A549 (cell line): ENCODE results near the gene TNPO2. TPM values are rescaled to one million over a fixed set of nuclear protein-coding genes. Genes with fewer than 3 reads are reported as not detected.

Experiments
- ATAC-seq, 2 experiments: fragments of 200-7000 bp in 1 of 2; fragments of >200 bp in 1 of 2; cut with Nextera tagmentation in 1 of 2; cut with Tn5 transposase in 1 of 2; 3 replicates each; pipeline versions ENCODE4 v1.8.0 to v1.9.1; 2018 to 2020; ENCODE audit warnings: mild to moderate bottlenecking in 1 of 2, moderate library complexity in 1 of 2
- CTCF ChIA-PET: fragments of 300-600 bp; sonication (Branson Sonifier 250); formaldehyde crosslinking; extraction: SDS; loops from one replicate; lab custom pipeline; 2021; ENCODE audit warnings: antibody characterized with exemption, inconsistent platforms; lab: Yijun Ruan, JAX
- POLR2A ChIA-PET: fragments of 350-600 bp; formaldehyde crosslinking; extraction: SDS; loops from one replicate; lab custom pipeline; 2021; ENCODE audit warnings: antibody characterized with exemption, inconsistent platforms; lab: Yijun Ruan, JAX
- DNase-seq, 2 experiments: peaks; one replicate each; pipeline versions ENCODE4 v3.0.0 to v3.0.0-alpha.2; 2011 to 2016; ENCODE audit warnings: low read depth in 1 of 2, low spot score in 1 of 2
- FAIRE-seq: peaks from 2 replicates; lab custom pipeline; 2011; peaks lifted over from hg19 to GRCh38; lab: Jason Lieb, UNC
- H3K27ac ChIP-seq, 2 experiments: fragments of >200 bp; sonication (Bioruptor Twin); formaldehyde crosslinking; 3 replicates each; pipeline ENCODE4 v1.5.1; 2016 to 2017
- H3K4me1 ChIP-seq: fragments of >200 bp; sonication (Bioruptor Twin); formaldehyde crosslinking; 3 replicates; pipeline ENCODE4 v1.6.1; 2016
- H3K4me2 ChIP-seq: fragments of >200 bp; sonication (Bioruptor Twin); formaldehyde crosslinking; 3 replicates; pipeline ENCODE4 v1.6.1; 2016
- H3K4me3 ChIP-seq: fragments of >200 bp; sonication (Bioruptor Twin); formaldehyde crosslinking; 3 replicates; pipeline ENCODE4 v1.5.1; 2016
- H3K9me3 ChIP-seq: fragments of >200 bp; sonication (Bioruptor Twin); formaldehyde crosslinking; 3 replicates; pipeline ENCODE4 v1.6.1; 2016
- BHLHE40 ChIP-seq: IDR thresholded peaks from 2 replicates; pipeline ENCODE4 v1.6.1; 2012; ENCODE audit warnings: low read depth, low read length, inconsistent platforms
- CBX2 ChIP-seq: fragments of 200-600 bp; sonication (generic); IDR thresholded peaks from 2 replicates; pipeline ENCODE4 v1.6.1; 2016; ENCODE audit warnings: low read depth, mild to moderate bottlenecking, borderline replicate concordance
- CHD4 ChIP-seq: fragments of 200-600 bp; sonication (generic); IDR thresholded peaks from 2 replicates; pipeline ENCODE4 v1.6.1; 2016; ENCODE audit warnings: antibody characterized with exemption, mild to moderate bottlenecking, borderline replicate concordance
- CTCF ChIP-seq: fragments of >200 bp; sonication (Bioruptor Twin); formaldehyde crosslinking; IDR thresholded peaks from 3 replicates; pipeline ENCODE4 v1.5.1; 2016
- EHF ChIP-seq: fragments of 250-450 bp; sonication (Bioruptor Pico); IDR thresholded peaks from 2 replicates; pipeline ENCODE4 v1.5.0; 2020; ENCODE audit warnings: mild to moderate bottlenecking
- EP300 ChIP-seq, 2 experiments: fragments of >200 bp; sonication (Bioruptor Twin); formaldehyde crosslinking; IDR thresholded peaks; 2 replicates in 1 of 2; 3 replicates in 1 of 2; pipeline ENCODE4 v1.6.1; 2016 to 2017
- ESRRA ChIP-seq: fragments of 150-350 bp; IDR thresholded peaks from 2 replicates; pipeline ENCODE4 v1.6.1; 2014; ENCODE audit warnings: mild to moderate bottlenecking, low read length, borderline replicate concordance
- FOXS1 ChIP-seq: fragments of 250-450 bp; sonication (Bioruptor Pico); IDR thresholded peaks from 2 replicates; pipeline ENCODE4 v1.5.0; 2020; ENCODE audit warnings: mild to moderate bottlenecking, moderate library complexity
- HOXA7 ChIP-seq: fragments of 250-450 bp; sonication (Bioruptor Pico); IDR thresholded peaks from 2 replicates; pipeline ENCODE4 v1.5.0; 2020; ENCODE audit warnings: mild to moderate bottlenecking, moderate library complexity
- HOXB5 ChIP-seq: fragments of 250-450 bp; sonication (Bioruptor Pico); IDR thresholded peaks from 2 replicates; pipeline ENCODE4 v1.5.0; 2020; ENCODE audit warnings: mild to moderate bottlenecking, moderate library complexity
- KDM5A ChIP-seq: fragments of 200-600 bp; sonication (generic); IDR thresholded peaks from 2 replicates; pipeline ENCODE4 v1.6.1; 2016; ENCODE audit warnings: antibody characterized with exemption, mild to moderate bottlenecking
- MYC ChIP-seq: IDR thresholded peaks from 2 replicates; pipeline ENCODE4 v1.6.1; 2012; ENCODE audit warnings: mild to moderate bottlenecking, inconsistent platforms, low read length, improper control_type of control experiment, borderline replicate concordance
- NFE2L2 ChIP-seq: fragments of 150-350 bp; conservative IDR thresholded peaks from 2 replicates; pipeline ENCODE4 v1.6.1; 2014; ENCODE audit warnings: low read length
- SREBF2 ChIP-seq: fragments of 450-650 bp; IDR thresholded peaks from 2 replicates; pipeline ENCODE4 v1.6.1; 2014; ENCODE audit warnings: mild to moderate bottlenecking, moderate library complexity
- TP53 ChIP-seq: fragments of 250-450 bp; sonication (Bioruptor Pico); IDR thresholded peaks from 2 replicates; pipeline ENCODE4 v1.5.0; 2021; ENCODE audit warnings: mild to moderate bottlenecking, moderate library complexity
- USF2 ChIP-seq: fragments of 450-650 bp; IDR thresholded peaks from 2 replicates; pipeline ENCODE4 v1.6.1; 2014; ENCODE audit warnings: antibody characterized with exemption
- ZC3H11A ChIP-seq: fragments of 450-650 bp; IDR thresholded peaks from 2 replicates; pipeline ENCODE4 v1.6.1; 2014; ENCODE audit warnings: antibody characterized with exemption, mild to moderate bottlenecking
- ZSCAN20 ChIP-seq: fragments of 250-450 bp; sonication (Bioruptor Pico); IDR thresholded peaks from 2 replicates; pipeline ENCODE4 v1.8.0; 2022; ENCODE audit warnings: mild to moderate bottlenecking, moderate library complexity
- WGBS: methylation state at CpG from one replicate; pipeline ENCODE4 v1.1.6; 2017; ENCODE audit errors: missing lambda C conversion rate; 5-methylcytosine and 5-hydroxymethylcytosine counted together
- polyA plus RNA-seq, 4 experiments: library from polyadenylated mRNA; depleted of rRNA in 3 of 4; stranded (reverse); fragments of >200 nt; fragmentation: RNase III in 1 of 4; extraction: RNeasy Plus Mini Kit Qiagen cat#74134 plus additional on column Dnase treatment in 1 of 4; gene quantifications; 2 replicates in 3 of 4; 3 replicates in 1 of 4; pipeline ENCODE4 v1.2.3, GENCODE V29; 2011 to 2017

The TNPO2 gene
- polyA plus RNA-seq, 2 of the 4 experiments (the other 2 are of a cell fraction) = 33.7 to 41.0 TPM

- TF ChIP-seq KDM5A (peak; percentile 99), FOXS1 (CRISPR knock-in tag) (no peak), TP53 (CRISPR knock-in tag) (no peak), BHLHE40 (peak; percentile 72), USF2 (peak; percentile 91), SREBF2 (no peak)
These were observed 13.5 kb upstream of the TNPO2 start, which contains the start of gene GET3 (continued) for GRCh38 chr19:12736995-12737834.

- ATAC-seq = no peak
These were observed 9.9 kb upstream of the TNPO2 start for GRCh38 chr19:12733369-12734214.

GRCh38 chr19:12731337-12731736 is 7.6 kb upstream of the TNPO2 start:
- POLR2A ChIA-PET = no interaction called here
- WGBS = 95% methylated on average over 24 of the region's 24 CpGs
- FAIRE-seq = no peak
- Histone ChIP-seq H3K27ac (no peak overlapping the region), H3K4me2 (no peak overlapping the region), H3K4me1 (peaks cover 18% of the 10 kb centered on the region; the same call in 2 of the 3 replicates), H3K9me3 (no peaks in the 10 kb centered on the region), H3K4me3 (no peak overlapping the region)
- TF ChIP-seq ESRRA (no peak), NFE2L2 (no peak), HOXB5 (no peak), EHF (CRISPR knock-in tag) (no peak), CHD4 (no peak), CBX2 (no peak), MYC (no peak)
- DNase-seq = no peak
- no peak for ATAC-seq
- CTCF ChIA-PET = interaction anchor here (1.1 to 38.2 kb wide), 3 partner anchors 38 to 65 kb away, joined by 3 to 725 read pairs (median 14); partner anchors contain the start of gene HOOK2

More at GRCh38 chr19:12733369-12734214, 9.9 kb upstream of the TNPO2 start:
- Histone ChIP-seq H3K4me3 (peak overlapping the region; percentile 97), H3K9me3 (no peaks in the 10 kb centered on the region), H3K27ac (peak overlapping the region; percentile 88 to 99), H3K4me2 (peak overlapping the region; percentile 100), H3K4me1 (peaks cover 26% of the 10 kb centered on the region)
- CTCF ChIA-PET = interaction anchor here (1.4 to 38.2 kb wide), 4 partner anchors 9 to 114 kb away, joined by 4 to 725 read pairs (median 8); partner anchors contain the start of genes HOOK2 and TNPO2
- FAIRE-seq (no peak), DNase-seq (peak; percentile 36 to 59)
- POLR2A ChIA-PET = interaction anchor here (1.1 to 2.2 kb wide), 3 partner anchors 10 to 52 kb away, joined by 3 to 16 read pairs (median 6); partner anchors contain the start of genes DHPS and TNPO2
- TF ChIP-seq ZC3H11A (no peak), EP300 (IDR thresholded peaks at IDR 0.05) (no peak), CTCF (peak; percentile 34)
- WGBS = 3% methylated on average over 9 of the region's 15 CpGs

- no peak for TF ChIP-seq FOXS1 (CRISPR knock-in tag)
- TF ChIP-seq CTCF = no peak
- TF ChIP-seq ZSCAN20 (CRISPR knock-in tag) = no peak
- TF ChIP-seq CHD4 = no peak
- TF ChIP-seq ZC3H11A = no peak
- no peak for TF ChIP-seq HOXA7 (CRISPR knock-in tag)
- ChIA-PET POLR2A (no interaction called here), CTCF (interaction anchor here (3.2 to 38.2 kb wide), 2 partner anchors 39 to 66 kb away, joined by 14 to 725 read pairs; partner anchors contain the start of gene HOOK2)
- no peak overlapping the region for H3K27ac ChIP-seq
- peaks cover 15% of the 10 kb centered on the region; the same call in 2 of the 3 replicates for H3K4me1 ChIP-seq
- FAIRE-seq (no peak), ATAC-seq (no peak), DNase-seq (no peak)
- H3K9me3 ChIP-seq = no peaks in the 10 kb centered on the region
- 81% methylated on average over 2 of the region's 3 CpGs for WGBS
- H3K4me3 ChIP-seq = no peak overlapping the region
- no peak overlapping the region for H3K4me2 ChIP-seq
These were observed 6.3 kb upstream of the TNPO2 start for GRCh38 chr19:12730064-12730463.
